Non-pigmented ciliary epithelial cell (primary cell): ENCODE measurements around the gene DPP7.

Experiments used
- DNase-seq: peaks from one replicate; pipeline ENCODE4 v3.0.0-alpha.2; 2010; ENCODE audit warnings: low read depth

The DPP7 gene

GRCh38 chr9:137086531-137087408, 27.8 kb downstream of the DPP7 start, which contains the start of gene MAN1B1:
MAN1B1 (plus strand) TSS chr9:137086985; CDS start chr9:137087000, 15 bp downstream.
- DNase-seq = peak; percentile 91

- no peak for DNase-seq
Observed at GRCh38 chr9:137085920-137086530, 28.5 kb downstream of the DPP7 start.

- DNase-seq = no peak
Observed at GRCh38 chr9:137084526-137084925, 30.0 kb downstream of the DPP7 start.

GRCh38 chr9:137083394-137084004, 31.0 kb downstream of the DPP7 start:
- DNase-seq = peak; percentile 84

- no peak for DNase-seq
Observed at GRCh38 chr9:137082925-137083290, 31.6 kb downstream of the DPP7 start.

GRCh38 chr9:137082222-137082924, 32.2 kb downstream of the DPP7 start:
- DNase-seq = no peak

GRCh38 chr9:137080260-137081122, 34.0 kb downstream of the DPP7 start:
- no peak for DNase-seq

GRCh38 chr9:137079401-137079787, 35.1 kb downstream of the DPP7 start:
- DNase-seq = no peak

GRCh38 chr9:137078701-137079400, 35.7 kb downstream of the DPP7 start:
- DNase-seq = no peak

- no peak for DNase-seq
Observed at GRCh38 chr9:137077758-137078693, 36.5 kb downstream of the DPP7 start.

GRCh38 chr9:137077010-137077747, 37.4 kb downstream of the DPP7 start, which contains the start of gene UAP1L1:
UAP1L1 (plus strand) TSS chr9:137077517; CDS start chr9:137077533, 16 bp downstream.
- no peak for DNase-seq

- DNase-seq = no peak
Observed at GRCh38 chr9:137076636-137077009, 37.9 kb downstream of the DPP7 start.

- no peak for DNase-seq
Observed at GRCh38 chr9:137075275-137075775, 39.2 kb downstream of the DPP7 start.

- no peak for DNase-seq
Observed at GRCh38 chr9:137074657-137075274, 39.8 kb downstream of the DPP7 start.

GRCh38 chr9:137073992-137074399, 40.5 kb downstream of the DPP7 start:
- DNase-seq = no peak

- no peak for DNase-seq
Observed at GRCh38 chr9:137071282-137071681, 43.3 kb downstream of the DPP7 start.

GRCh38 chr9:137070906-137071275, 43.6 kb downstream of the DPP7 start:
- DNase-seq = no peak

- no peak for DNase-seq
Observed at GRCh38 chr9:137070201-137070905, 44.2 kb downstream of the DPP7 start, which contains the start of gene SAPCD2. SAPCD2 (minus strand) TSS chr9:137070557; CDS start chr9:137070460, 97 bp downstream.
